ENCODE data around the gene DNAJC13.

Gene DNAJC13

DNA sequence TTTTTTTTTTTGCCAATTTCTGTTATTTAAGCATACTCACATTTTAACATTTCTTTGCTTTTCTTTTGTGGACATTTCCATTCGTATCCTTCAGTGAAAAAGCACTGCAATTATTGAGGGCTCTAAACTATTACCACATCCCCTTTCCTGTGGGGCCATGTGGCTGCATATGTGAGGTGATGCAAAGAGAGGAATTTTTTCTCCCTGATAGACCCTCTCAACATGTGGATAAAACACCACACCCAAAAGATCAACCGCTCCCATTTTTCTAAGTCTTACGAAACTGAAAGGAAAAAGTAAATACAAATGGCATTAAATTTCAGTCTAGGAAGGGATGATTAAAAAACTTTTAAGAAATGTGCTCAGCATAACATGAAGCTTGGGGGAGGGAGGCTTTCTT lies 68.8 kb downstream of the DNAJC13 start:
- TF ChIP-seq GATA3 (IDR thresholded peaks at IDR 0.05; ENCODE audit: low read depth, low read length): no peak
- no peak for TF ChIP-seq GATA2 (IDR thresholded peaks at IDR 0.05; ENCODE audit: low read depth, low read length)

DNA sequence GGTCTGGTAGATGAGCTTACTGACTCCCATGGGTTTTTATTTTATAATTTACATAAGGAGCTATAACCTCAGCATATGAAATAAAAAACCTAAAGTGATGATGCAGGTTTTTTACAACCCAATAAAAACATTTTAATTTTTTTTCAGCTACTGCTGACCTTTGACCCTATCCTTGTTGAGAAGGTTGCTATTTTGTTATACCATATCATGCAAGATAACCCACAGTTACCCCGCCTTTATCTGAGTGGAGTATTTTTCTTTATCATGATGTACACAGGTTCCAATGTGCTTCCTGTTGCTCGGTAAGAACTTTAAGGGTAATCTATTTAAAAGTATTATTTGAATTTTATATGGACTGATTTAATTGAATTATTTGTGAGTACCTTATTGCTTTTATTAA lies 70.8 kb downstream of the DNAJC13 start:
- TF ChIP-seq GATA3 (IDR thresholded peaks at IDR 0.05; ENCODE audit: low read depth, low read length): no peak
- TF ChIP-seq GATA2 (IDR thresholded peaks at IDR 0.05; ENCODE audit: low read depth, low read length): no peak

DNA sequence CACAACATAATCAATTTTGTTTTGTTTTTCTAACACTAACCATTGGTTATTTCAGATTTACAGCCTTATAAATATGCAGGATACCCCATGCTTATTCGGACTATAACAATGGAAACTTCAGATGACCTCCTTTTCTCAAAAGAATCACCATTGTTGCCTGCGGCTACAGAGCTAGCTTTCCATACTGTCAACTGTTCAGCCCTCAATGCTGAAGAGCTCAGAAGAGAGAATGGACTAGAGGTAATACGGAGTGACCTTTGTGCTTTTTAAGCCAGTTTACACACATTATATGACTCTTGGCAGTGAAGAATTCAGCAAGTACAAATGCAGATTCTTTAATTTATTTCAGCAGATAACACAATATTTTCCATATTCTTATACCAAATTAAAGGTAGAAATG lies 81.8 kb downstream of the DNAJC13 start:
- TF ChIP-seq GATA3 (IDR thresholded peaks at IDR 0.05; ENCODE audit: low read depth, low read length) (no peak), GATA2 (IDR thresholded peaks at IDR 0.05; ENCODE audit: low read depth, low read length) (no peak)

DNA sequence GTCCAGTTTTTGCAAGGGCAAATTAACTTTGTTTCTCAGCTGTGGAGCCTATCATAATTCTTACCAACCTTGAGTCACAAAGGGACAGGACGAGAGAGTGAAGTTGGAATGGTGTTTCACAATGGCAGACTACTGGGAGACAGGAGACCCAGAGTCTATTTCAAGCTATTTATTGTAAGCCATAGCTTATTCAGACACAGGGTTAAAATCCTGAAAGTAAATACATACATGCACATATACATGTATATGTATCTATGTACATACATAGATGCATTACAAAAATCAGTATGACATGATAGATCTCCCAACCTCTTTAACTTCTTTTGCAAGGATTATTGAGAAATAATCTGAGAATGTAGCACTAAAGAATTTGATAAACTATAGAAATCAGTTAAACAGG lies 86.3 kb downstream of the DNAJC13 start:
- TF ChIP-seq GATA2 (IDR thresholded peaks at IDR 0.05; ENCODE audit: low read depth, low read length): no peak
- TF ChIP-seq GATA3 (IDR thresholded peaks at IDR 0.05; ENCODE audit: low read depth, low read length): no peak

DNA sequence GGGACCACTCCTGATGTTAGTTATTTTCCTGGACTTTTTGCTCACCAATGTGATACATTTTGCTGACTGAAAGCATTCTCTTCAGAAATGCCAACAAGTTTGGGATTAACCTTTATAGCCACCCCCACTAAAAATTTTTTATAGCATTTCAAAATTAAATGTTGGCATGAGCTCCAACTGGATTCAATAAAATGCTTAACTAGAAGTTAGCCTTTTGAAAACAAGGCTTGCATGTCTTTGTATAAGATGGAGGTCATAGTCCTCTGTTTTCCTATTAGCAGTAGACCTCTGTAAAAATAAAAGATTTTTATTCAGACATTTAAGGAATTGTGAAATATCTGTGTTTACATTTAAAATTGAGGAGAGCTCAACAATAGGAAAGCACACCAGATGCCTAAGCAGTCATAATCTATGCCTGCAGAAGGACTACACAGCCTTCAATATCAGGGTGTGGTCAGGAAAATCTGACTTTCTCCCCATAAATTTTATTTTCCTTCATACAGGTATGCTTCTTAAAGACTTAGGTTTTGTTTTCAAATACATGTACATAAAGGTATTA lies 87.2 kb downstream of the DNAJC13 start:
- TF ChIP-seq GATA2 (IDR thresholded peaks at IDR 0.05; ENCODE audit: low read depth, low read length): no peak
- no peak for TF ChIP-seq GATA3 (IDR thresholded peaks at IDR 0.05; ENCODE audit: low read depth, low read length)

DNA sequence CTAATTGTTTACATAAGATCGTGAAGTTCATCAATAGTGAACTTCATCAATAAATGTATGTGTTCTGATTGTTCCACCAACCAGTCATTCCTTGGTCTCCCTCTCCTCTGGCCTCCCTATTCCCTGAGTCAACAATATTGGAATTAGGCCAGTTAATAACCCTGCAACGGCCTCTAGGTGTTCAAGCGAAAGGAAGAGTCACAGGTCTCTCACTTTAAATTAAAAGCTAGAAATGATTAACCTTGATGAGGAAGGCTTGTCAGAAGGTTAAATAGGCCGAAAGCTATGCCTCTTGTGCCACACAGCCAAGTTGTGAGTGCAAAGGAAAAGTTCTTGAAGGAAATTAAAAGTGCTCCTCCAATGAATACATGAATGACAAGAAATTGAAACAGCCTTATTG lies 90.4 kb downstream of the DNAJC13 start:
- TF ChIP-seq GATA3 (IDR thresholded peaks at IDR 0.05; ENCODE audit: low read depth, low read length): no peak
- no peak for TF ChIP-seq GATA2 (IDR thresholded peaks at IDR 0.05; ENCODE audit: low read depth, low read length)

DNA sequence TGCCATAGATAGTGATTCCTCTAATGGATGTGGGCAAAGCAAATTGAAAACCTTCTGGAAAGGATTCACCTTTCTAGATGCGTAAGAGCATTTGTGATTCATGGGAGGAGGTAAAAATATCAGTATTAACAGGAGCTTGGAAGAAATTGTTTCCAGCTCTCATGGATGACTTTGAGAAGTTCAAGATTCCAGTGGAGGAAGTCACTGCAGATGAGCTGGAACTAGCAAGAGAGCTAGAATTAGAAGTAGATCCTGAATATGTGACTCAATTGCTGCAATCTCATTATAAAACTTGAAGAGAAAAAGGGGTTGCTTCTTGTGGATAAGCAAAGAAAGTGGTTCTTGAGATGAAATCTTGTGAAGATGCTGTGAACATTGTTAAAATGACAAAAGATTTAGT lies 91.8 kb downstream of the DNAJC13 start:
- TF ChIP-seq GATA2 (IDR thresholded peaks at IDR 0.05; ENCODE audit: low read depth, low read length) (no peak), GATA3 (IDR thresholded peaks at IDR 0.05; ENCODE audit: low read depth, low read length) (no peak)

DNA sequence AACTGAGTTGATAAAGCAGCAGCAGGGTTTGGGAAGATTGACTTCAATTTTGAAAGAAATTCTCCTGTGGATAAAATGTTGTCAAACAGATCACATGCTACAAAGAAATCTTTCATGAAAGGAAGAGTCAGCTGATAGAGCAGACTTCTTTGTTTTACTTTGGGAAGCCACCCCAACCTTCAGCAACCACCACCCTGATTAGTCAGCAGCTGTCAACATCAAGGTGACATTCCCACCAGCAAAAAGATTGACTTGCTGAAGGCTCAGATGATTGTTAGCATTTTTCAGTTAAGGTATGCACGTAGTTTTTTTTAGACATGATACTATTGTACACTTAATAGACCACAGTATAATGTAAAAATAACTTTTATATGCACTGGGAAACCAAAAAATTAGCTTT lies 92.2 kb downstream of the DNAJC13 start:
- TF ChIP-seq GATA3 (IDR thresholded peaks at IDR 0.05; ENCODE audit: low read depth, low read length): no peak
- TF ChIP-seq GATA2 (IDR thresholded peaks at IDR 0.05; ENCODE audit: low read depth, low read length): no peak

DNA sequence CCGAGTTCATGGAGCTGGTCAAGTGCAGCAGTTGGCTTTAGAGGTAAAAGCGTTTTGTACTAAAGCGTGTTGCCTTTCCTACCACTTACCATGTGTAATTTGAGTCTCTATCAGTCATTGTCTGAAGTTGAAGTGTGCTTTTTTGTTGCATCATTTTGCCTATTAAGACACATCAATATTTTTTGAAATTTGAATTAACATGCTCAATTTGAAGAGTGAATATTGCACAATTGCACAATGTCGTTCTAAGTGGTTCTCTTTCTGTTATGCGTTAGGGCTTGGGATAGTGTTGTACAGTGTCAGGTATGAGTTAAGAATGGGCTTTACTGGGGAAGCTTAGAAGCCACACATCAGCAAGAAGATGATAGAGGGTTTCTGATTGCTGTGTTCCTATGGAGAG lies 95.8 kb downstream of the DNAJC13 start:
- TF ChIP-seq GATA2 (IDR thresholded peaks at IDR 0.05; ENCODE audit: low read depth, low read length) (no peak), GATA3 (IDR thresholded peaks at IDR 0.05; ENCODE audit: low read depth, low read length) (no peak)

DNA sequence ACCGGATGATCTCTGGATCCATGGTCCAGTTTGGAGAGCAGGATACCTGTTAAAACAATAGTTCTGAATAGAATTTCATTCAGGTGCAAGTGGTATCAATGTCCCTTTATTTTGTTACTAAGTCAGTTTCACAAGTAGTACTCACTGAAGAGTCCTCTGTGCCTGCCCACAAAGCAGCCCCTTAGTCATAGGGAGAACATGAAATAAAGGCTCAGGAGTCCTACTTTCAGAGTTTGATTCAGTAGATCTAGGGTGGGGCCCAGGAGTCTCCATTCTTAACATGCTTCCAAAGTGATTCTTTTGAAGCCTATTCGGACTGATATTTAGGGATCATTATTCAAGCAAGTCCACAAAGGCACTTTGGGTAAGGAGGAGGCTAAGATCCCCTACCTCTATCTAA lies 100.0 kb downstream of the DNAJC13 start:
- no peak for TF ChIP-seq GATA3 (IDR thresholded peaks at IDR 0.05; ENCODE audit: low read depth, low read length)

DNA sequence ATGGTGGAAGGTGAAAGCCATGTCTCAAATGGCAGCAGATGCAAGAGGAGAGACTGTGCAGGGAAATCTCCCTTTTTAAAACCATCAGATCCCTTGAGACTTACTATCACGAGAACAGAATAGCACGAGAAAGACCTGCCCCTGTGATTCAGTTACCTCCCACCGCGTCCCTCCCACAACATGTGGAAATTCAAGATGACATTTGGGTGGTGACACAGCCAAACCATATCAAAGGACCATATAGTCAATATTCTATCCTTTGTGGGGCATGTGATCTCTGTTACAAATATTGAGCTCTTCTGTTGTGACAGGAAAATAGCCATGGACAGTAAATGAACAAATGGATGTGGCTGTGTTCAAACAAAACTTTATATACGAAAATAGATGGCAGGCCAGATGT lies 102.6 kb downstream of the DNAJC13 start:
- TF ChIP-seq GATA3 (IDR thresholded peaks at IDR 0.05; ENCODE audit: low read depth, low read length) (no peak), GATA2 (IDR thresholded peaks at IDR 0.05; ENCODE audit: low read depth, low read length) (no peak)

DNA sequence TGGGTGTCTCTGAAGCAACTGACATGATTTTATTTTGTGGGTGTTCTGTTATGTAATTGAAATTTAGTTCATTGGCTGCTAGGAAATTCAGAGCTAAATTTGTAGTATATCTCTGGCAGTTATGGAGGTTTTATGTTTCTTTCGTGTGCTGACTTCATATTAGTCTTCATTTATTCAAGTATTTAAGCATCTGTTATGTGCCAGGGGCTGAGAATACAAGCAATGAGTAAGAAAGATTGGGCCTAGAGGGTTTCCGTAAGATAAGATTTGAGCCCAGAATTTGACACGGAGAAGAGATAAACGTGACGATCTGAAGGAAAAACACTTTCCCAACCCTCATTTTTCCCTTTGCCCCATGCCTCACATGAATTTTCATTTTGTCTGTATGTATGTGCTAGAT lies 104.6 kb downstream of the DNAJC13 start:
- TF ChIP-seq GATA3 (IDR thresholded peaks at IDR 0.05; ENCODE audit: low read depth, low read length) (no peak), GATA2 (IDR thresholded peaks at IDR 0.05; ENCODE audit: low read depth, low read length) (no peak)

DNA sequence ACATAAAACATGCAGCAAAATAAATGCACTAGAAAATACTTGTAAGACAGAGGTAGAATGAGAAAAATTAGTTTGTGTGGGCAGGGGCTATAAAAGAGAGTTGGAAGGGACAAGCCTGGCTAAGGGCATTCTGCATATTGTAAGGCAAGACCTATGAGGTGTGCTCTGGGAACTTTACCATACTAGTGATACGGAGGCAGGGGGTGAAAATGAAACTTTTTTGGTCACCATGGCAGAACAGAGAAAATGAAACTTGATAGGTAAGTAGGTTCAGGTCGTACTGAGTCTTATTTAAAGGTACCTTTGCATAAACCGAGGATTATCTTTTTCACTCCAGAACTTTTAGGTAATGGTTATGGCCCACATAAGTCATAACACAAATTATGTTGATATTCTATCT lies 105.1 kb downstream of the DNAJC13 start:
- no peak for TF ChIP-seq GATA3 (IDR thresholded peaks at IDR 0.05; ENCODE audit: low read depth, low read length)
- no peak for TF ChIP-seq GATA2 (IDR thresholded peaks at IDR 0.05; ENCODE audit: low read depth, low read length)

DNA sequence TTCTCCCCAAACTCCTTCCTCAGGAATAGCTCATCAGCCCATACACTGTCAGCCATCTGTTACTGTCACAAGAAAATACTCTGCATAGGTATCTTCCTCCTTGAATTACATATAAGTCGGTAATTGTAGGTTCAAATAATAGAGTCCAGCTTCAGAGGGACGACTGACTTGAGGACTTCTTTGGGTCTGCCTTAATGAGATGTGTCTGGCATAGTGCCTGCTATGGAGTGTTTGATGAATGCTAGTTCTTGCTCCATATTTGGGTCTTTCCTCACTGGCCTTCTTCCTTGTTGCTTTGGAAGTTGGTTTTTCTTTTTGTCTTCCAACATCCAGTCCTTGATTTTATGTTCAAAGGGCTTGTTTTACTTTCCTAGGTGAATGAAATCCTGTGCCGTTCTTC lies 113.3 kb downstream of the DNAJC13 start:
- TF ChIP-seq GATA2 (IDR thresholded peaks at IDR 0.05; ENCODE audit: low read depth, low read length) (no peak), GATA3 (IDR thresholded peaks at IDR 0.05; ENCODE audit: low read depth, low read length) (no peak)

DNA sequence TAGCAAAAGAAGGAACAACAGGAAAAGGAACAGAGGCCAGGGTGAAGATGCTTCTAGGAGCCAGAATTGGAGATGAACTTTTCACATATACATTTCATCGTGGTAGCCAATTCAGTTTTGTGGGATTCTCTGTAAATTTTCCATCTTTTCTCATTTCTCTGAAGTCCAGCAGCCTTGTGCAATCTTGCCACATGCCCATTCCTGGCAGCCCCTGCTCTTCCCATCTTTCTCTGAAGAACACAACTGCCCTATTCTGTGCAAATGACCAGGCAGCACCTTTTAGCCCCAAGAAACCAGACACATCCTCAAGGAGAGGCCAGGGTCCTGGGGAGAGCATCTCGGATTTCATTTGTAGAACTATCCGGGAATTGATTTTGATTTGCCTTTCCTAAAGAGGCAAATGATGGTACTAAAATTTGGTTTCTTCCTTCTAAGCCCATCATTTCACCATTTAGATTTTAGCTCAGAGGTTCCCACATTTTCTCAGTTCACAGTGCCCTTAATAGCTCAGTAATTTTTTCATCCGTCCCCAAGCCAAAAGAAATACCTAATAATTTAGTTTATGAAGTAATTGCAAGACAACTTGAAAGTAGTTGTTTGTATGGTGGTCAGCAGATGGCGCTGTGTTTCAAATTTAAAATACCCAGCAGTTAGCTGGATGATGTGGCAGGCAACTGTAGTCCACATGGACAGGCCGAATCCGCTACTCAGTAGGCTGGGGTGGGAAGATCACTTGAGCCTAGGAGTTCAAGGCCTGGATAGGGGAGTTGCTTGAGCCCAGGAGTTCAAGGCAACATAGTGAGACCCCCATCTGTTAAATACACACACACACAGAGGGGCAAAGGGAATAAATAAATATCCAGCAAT lies 118.5 kb downstream of the DNAJC13 start:
- no peak for TF ChIP-seq GATA3 (IDR thresholded peaks at IDR 0.05; ENCODE audit: low read depth, low read length)
- TF ChIP-seq GATA2 (IDR thresholded peaks at IDR 0.05; ENCODE audit: low read depth, low read length): no peak

All from SH-SY5Y (cell line).